GM19328 (cell line): ENCODE data around the gene B4GALT6.
A peak's percentile ranks its signal among the peaks of the same experiment; 100 is the strongest.

ENCODE experiments used
- ATAC-seq: cut with Tn5 transposase; IDR thresholded peaks from one replicate; pipeline ENCODE4 v1.9.1; 2021; ENCODE audit warnings: mild to moderate bottlenecking, moderate library complexity; ENCODE audit not compliant: unreplicated experiment

Gene B4GALT6

DNA sequence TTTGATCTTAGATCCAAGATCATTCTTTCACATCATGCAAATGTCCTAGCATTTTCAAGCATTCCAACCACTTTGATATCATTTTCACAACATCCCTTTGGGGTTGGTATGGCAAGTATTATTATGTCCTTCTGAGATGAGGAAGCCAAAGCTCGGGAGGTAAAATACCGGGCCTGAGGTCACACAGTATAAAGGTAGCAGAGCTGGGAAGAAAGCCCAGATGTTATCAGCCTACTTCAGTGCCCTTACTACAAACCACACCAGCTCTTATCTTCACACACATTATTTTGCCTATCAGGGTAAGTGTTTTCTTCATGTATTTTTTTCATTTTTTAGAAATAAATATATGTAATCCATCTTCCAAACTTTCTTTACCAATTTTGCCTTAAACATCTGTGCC is 4.2 kb upstream of the B4GALT6 start:
- ATAC-seq, result no peak

DNA sequence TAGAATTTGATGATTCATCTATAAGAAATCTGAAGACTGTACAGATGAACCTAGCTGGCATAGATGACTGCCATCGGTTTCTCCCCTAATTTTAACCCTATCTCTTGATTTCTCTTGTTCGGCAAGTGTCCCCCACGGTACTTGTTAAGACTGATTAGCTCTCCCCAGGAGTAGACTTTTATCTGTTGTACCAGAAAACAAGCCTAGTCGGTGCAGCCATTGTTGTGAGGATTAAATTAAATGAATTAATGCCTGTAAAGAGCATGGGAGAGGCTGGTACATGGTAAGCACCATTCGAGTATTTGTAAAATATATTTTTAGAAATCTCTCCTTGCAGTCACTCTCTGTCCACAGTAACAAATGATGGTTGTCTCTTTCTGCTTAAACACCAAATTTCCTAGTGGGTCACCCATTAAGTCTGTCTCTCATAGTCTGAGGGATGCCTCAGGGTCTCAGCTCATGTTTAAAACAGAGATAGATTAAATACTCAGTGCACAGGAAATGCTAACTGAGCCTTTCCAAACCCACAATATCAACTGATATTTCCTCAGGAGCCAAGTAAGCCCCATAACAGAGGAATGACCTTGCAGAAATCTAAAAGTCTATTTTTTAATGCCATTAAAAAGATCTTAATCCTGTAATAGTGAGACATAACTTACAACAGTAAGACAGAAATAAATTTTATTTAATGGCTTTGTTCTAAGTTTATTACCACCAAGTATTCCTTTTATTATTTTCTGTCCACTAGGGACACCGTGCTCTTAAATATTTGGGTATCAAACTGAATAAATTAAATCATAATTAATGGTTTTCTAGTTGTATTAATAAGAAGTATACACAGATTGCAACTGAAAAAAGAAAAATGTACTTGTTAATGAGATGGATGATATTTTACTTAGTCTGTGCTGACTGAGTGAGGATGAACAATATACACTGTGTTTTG is 2.9 kb upstream of the B4GALT6 start:
- ATAC-seq, result no peak

DNA sequence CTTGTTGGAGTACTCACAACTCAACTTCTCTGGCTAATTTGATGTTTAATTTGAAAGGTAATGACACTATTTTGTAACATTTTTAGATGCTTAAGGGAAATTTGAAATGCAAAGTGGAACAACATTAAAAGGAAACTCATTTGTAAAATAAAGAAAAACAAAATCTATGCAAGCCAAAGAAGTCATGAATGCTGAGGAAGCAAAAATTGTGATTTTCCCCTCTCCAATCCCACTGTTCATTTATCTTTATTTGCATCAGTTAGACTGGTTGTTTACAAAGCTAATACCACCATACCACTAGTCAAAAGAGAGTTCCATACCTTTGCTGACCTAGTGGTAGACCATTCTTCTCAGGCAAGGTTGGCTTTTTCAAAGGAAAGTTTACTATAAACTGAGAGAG is 2.2 kb upstream of the B4GALT6 start:
- ATAC-seq, result no peak

DNA sequence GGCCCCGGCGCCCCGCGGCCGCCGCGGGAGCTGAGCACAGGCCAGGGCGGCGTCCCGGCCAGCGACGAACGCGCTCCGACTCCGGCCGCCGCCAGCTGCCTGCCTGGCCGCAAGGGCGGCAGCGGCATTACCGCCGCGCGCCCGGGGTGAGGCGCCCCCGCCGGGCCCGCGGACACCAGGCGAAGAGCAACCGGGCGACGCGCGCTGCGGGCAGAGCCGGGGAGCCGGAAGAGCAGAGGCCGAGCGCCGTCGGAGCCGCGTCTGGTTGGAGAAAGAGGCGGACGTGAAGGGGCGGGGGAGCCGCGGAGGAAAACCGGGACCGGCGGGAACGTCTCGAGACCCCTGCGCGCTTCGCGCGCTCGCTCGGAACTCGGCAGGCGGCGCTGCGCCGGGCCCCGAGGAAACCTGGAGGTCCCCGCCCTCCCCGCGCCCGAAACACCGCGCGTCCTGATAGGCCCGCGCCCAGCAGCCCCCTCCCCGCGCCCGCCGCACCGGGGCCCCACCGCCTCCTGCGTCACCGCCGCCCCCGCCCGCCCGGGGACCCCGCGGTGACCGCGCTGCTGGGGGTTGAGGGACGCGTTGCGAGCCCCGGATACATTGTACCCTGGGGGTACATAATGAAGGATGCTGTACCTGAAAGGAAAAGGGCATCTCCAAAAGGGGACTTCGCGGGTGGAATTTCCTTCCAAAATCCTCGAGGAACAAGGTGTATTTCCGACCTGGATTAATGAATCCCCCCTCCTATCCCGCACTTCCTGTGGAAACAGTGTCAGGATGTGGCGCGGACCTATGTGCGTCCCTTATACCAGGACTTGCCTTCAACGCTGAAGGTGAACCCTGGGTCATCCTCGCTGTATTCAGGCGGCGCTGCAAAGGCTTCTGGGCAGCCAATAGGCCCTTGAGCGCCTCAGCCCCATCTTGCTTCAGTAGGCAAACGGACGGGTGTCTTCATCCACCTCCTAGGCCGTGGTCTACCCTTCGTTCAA is 1.0 kb upstream of the B4GALT6 start:
- ATAC-seq, result peak; percentile 64

DNA sequence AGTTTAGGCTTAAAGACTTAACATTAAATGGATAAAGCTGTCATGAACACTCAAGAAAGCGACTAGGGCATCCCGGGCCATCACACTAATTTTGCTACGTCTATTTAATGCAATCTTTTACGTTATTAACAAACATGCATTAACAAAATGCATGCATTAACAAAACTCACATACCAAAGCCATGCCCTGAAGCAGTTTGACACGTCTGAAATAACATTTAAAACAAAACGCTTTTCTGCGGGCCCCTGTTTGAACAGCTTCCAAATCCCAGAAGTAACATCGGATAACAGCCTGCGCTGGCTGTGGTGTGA is 458 bp downstream of the B4GALT6 start:
- no peak for ATAC-seq

DNA sequence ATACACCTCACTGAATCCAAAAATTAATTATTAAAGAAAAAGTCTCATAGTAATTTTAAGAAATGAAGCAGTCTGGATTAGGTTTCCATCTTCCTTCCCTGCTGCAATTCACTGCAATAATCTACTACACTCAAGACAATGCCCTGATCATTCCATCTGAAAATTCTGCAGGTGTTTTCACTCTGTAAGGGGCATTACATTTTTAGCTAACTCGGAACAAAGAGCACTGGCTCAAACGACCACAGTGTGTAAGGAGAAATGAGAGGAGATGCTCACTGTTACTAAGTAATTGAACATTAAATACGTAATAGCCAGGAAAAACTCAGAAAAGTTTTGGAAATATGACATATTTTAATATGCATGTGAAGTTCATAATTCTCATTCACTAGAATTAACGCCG is 1.3 kb downstream of the B4GALT6 start:
- no peak for ATAC-seq

DNA sequence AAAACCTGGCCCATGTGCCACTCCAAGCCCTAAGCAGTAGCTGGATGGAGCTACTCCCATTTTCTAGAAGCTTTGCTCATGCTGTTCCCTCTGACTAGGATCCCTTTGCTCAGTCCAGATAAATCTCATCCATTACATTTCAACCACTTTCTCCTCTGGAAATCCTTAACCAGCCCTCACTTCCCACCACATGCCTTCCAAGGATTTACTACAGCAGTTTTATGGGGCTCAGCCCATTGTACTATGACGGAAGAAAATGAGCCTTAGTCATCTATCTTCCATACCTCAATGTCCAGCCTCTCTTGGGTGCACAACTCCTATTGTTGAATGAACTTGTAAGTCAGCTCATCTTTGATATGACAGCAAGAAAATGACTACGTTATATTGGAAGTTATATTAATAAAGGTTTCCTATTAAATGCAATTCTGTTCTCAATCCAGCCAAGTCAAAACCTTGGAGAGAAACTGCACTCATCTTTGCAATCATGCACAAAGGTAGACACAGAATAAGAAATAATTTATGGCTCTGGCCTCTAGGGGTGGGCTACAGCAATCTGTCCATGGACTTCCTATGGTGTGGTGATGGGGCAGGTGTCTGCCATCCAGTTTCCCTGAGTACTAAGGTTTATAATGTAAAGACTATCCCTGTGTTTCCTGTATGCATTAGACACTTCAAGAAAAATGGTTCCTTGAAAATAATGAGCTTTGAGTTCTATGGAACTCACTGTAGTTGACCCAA is 3.4 kb downstream of the B4GALT6 start:
- no peak for ATAC-seq

DNA sequence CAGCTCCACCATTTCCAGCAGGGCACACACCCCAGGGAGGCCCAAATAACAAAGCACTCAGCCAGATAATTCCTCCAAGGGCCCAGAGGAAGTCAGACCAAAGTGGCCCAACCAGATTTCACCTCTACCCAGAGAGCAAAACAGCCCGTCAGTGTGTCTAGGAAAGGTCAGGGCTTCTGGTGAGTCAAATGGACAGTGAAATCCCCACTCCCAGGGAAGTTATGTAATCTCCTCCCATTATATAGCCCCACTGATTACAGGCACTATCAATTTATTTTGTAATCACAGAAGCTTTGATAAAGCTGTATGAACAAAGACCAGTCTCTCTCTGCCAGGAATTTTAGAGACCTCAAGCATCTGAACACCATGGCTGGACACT is 4.0 kb downstream of the B4GALT6 start:
- ATAC-seq, result no peak

DNA sequence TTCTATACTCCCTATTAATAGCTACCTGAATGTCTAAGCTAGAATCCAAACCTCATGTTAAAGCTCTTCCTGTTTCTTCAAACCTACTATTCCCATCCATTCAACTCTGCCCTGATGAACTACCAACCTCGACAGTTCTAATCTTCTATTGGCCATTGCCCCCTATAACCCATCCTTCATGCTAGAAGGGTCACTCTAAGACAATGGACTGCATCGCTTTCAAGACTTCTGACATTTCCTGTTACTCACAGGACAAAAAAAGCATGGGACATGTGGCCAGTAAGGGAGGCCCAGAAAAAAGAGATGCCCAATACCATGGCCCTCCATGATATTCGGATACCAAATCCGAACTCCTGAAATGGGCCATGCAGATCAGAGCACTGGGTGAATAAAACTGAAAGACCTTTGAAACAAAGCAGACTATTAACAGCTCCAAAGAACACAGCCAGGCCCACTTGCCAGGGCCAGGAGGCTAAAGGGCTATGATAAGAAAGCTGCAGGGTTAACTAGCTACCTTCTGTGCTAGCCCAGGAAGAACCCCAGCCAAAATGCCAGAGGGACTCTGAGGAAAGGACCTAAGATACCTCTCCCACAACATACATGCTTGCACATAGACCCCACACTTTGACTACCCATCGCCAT is 4.5 kb downstream of the B4GALT6 start:
- ATAC-seq, result no peak

DNA sequence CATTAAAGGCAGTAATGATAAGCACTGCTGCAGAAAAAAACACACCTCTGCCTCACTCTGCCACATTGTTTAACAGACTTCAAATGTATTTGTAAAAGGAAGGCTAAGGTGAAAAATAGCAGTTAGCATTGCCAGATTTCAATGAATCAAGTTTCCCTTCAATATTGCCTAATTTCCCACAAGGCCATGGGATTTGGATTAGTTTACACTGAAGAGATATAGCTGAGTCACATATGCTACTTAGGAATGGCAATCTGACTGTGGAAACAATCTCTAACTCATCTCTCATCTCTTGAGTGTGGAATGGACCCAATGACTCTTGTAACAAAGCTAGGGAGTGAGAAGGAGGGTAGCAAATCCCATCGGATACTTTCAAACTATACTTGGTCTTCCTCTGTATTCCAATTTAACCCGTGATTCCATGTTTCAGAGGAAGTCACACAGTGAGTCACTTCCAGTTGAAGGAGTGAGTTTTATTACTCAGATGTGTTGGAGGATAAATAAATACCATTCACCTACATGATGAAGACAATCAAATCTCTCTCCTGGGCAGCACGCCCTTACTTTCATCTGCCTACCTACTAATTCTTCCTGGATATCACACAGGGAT is 5.1 kb downstream of the B4GALT6 start:
- no peak for ATAC-seq

DNA sequence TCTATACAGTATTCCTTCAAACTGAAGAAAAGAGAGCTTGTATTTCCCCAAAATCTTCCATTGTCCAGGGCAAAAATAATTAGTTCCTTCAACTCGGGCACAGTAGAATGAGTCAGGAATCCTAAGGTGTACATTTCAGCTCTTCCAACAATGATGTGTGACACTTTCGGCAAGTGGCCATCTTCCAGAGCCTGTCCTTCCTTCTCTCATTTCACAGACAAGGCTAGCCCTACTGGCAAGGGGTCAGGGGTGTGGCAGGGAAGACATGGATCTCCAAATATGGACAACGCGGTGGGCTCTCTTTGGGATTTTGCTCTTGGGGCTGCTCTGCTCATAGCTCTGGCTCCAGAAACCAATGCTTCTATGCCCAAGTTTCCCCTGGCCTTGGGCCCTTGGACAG is 6.0 kb downstream of the B4GALT6 start:
- ATAC-seq, result no peak

DNA sequence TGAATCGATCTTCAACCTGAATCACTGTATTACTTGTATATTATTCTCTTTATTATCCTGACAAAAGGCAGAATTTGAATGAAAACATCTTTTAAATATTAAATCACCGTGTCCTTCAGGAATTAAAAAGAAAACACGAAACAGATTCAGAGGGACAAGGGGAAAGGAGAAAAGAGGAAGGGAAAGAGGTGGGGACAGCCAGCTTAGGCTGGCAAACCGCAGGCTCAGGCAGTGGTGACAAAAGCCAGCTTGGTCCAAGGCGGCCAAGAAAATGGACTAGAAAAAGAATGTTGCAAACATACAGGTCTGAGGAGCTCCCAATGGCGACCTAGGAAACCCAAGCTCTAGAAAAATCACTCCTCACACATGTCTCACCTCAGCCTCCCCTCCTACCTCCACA is 6.8 kb downstream of the B4GALT6 start:
- no peak for ATAC-seq

DNA sequence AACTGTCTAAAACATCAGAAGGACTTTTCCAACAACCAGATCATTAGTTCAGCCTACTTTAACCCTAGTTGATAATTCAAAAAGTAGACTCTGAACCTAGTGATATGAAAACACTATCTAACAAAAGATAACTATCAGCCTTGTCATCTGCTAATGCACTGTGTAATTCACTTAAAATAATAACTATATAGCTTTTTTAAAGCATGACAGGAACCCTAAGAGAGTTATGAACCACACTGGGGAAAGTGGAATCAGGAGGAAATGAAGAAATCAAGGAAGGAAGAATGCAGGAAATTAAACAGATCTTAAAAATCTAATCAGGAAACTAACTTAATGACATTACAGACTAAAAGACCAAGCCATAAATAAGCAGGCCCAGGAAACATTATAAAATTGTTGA is 9.0 kb downstream of the B4GALT6 start:
- no peak for ATAC-seq

DNA sequence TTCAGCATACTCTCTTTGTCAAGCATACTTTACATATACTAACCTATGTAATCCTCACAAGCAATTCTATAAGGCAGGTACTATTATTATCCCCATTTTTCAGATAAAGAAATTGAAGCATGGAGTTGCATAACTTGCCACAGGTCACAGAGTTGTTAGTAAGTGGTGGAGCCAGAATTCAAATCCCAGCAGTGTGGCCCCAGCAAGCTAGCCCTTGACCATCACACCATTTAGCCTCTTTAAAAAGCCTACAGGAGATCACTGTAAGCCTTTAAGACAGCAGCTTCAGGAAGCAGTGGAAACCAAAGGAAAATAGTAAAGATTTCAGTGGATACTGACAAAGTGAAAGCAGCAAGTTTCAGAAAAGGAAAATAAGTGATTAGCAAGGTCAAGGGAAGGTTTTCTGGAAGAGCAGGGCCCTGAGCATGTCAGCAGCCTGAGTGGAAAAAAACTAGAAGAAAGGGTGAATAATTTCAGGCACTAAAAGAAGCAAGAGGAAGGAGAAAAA is 11.7 kb downstream of the B4GALT6 start:
- ATAC-seq, result no peak

DNA sequence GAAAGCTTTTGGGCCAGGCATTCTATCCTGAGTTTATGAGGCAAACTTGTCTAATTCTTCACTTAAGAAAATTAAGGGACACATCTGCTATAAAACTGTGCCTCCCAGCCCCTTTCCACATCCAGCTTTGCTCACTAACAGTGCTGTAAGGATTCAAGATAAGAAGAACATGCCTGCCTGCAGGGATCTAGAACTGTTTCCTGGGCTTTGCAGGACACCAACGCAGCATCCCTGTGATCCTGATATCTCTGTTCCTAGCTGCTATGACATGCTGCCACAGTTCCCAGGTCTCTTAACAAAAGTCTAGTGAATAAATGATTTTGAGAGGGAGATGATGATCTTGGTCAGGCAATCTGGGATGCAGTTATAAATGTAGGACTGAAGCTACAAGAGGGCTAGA is 12.4 kb downstream of the B4GALT6 start:
- ATAC-seq, result no peak

DNA sequence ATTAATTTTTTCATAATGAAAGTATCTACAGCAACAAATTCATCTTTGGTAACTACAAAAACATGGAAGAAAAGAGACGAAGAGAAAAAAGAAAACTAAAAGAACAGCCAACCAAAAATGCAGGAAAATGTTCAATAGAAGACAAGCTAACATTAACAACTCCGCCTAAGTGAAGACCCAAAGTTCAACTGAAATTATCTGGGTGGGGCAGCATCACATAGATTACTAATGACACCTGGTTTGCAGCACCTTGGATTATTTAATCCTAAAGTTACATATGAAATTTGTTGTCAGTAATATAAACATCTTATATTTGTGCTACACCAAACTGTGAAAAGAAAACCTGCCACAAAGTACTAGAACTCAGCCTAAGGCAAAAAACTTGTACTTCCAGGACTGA is 14.8 kb downstream of the B4GALT6 start:
- ATAC-seq, result no peak

DNA sequence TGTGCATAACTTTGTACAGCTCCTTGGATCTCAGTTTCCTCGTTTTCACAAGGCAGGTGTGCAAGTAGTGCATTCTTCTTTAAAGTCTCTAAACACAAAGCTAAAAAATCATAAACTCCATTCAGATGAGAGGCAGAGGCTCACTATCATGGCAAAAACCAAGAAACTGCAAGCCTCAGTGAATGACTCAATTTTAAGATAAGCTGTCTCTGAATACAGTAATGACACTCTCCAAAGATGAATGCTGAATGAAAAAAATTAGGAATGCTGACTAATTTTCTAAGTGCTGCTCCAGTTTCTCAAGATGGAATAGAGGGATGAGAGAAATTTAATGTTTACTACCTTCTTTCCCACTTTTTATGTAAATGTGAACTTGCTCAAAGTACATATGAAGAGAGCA is 17.2 kb downstream of the B4GALT6 start:
- no peak for ATAC-seq

DNA sequence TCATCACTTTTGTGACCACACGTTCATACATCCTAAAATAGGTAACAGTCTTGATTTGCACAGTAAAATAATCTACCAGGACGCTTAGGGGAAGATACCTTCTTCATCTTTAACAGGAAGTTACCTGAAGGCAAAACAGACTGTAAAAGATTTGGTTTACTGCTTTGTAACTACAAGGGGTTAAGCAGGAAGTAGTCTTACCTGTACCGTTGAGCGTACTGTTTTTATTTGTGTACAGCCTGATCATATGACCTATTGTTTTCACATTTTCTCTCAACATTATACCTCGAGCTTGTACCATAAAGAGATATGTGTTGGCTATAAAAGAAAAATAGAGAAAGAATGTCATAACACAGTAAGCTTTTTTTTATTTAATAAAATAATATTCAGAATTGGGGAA is 18.3 kb downstream of the B4GALT6 start:
- ATAC-seq, result no peak

DNA sequence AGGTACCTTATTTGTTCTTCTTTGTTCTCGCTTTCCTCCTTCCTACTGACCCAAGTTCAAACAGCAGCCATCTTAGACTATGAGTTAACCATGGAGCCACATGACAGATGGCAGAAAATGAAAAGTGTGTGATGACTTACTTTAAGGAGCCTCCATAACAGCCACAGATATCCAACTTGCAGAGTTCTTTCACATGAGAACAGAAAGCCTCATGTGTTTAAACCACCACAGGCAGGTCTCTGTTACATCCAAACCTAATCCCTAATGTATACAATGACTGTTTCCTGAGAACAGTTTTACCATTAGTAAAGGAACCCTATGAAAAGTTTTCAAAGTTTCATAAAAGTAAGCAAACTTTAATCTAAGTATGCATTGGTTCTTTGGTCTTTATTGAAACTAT is 20.3 kb downstream of the B4GALT6 start:
- ATAC-seq, result no peak

DNA sequence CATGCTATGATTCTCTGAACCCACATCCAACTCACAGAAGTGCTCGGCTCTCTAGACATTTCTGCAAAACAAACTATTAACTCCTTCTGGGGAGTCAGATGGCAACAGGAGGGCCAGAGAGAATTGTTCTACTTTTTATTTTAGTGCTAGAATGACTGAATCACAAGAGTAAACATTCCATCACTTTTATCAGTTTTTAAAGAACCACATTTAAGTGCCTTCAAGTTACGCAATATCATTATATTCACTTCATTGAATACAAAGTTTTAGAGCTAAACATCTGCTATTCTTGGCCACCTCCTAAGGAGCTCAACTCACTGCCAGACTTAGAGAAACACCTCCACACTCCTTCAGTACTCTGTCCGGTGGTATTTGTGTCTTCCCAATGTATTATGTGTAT is 22.4 kb downstream of the B4GALT6 start:
- no peak for ATAC-seq
